Trophoblast cell (in vitro differentiated cells and primary cell): ENCODE measurements around the gene ASTN2.

Source experiments
- DNase-seq, 2 donors: peaks; one replicate each; pipeline ENCODE4 v3.0.0-alpha.2; 2016
- H2AFZ ChIP-seq: 2 replicates; pipeline ENCODE4 v1.6.1; 2013; ENCODE audit warnings: low read length, moderate library complexity, mild to moderate bottlenecking; ENCODE audit not compliant: insufficient read depth, poor library complexity
- H2AK5ac ChIP-seq: 2 replicates; pipeline ENCODE4 v1.6.1; 2013; ENCODE audit warnings: mild to moderate bottlenecking, low read length
- H2BK120ac ChIP-seq: 2 replicates; pipeline ENCODE4 v1.6.1; 2013; ENCODE audit warnings: low read length, mild to moderate bottlenecking, moderate library complexity; ENCODE audit not compliant: insufficient read depth, poor library complexity
- H2BK12ac ChIP-seq: 2 replicates; pipeline ENCODE4 v1.6.1; 2013; ENCODE audit warnings: mild to moderate bottlenecking, low read length, moderate library complexity
- H2BK5ac ChIP-seq: 2 replicates; pipeline ENCODE4 v1.6.1; 2013; ENCODE audit warnings: low read length, low read depth, moderate library complexity, mild to moderate bottlenecking; ENCODE audit not compliant: poor library complexity
- H3K14ac ChIP-seq: 2 replicates; pipeline ENCODE4 v1.6.1; 2013; ENCODE audit warnings: mild to moderate bottlenecking, low read length
- H3K18ac ChIP-seq: 2 replicates; pipeline ENCODE4 v1.6.1; 2013; ENCODE audit warnings: mild to moderate bottlenecking, low read length
- H3K23ac ChIP-seq: 2 replicates; pipeline ENCODE4 v1.6.1; 2013; ENCODE audit warnings: low read length
- H3K27ac ChIP-seq: 2 replicates; pipeline ENCODE4 v1.5.1; 2013; ENCODE audit warnings: low read depth, mild to moderate bottlenecking, inconsistent platforms, low read length, moderate library complexity
- H3K27me3 ChIP-seq: 2 replicates; pipeline ENCODE4 v1.6.1; 2013; ENCODE audit warnings: inconsistent platforms, mild to moderate bottlenecking, low read length, moderate library complexity; ENCODE audit not compliant: insufficient read depth
- H3K36me3 ChIP-seq, 2 experiments: 1 replicate in 1 of 2; 2 replicates in 1 of 2; pipeline ENCODE4 v1.6.1; 2013; ENCODE audit warnings: low read length in 2 of 2, mild to moderate bottlenecking in 2 of 2, moderate library complexity in 1 of 2; ENCODE audit not compliant: insufficient read depth in 2 of 2, control insufficient read depth in 1 of 2
- H3K4ac ChIP-seq: 2 replicates; pipeline ENCODE4 v1.6.1; 2013; ENCODE audit warnings: low read depth, mild to moderate bottlenecking, low read length, moderate library complexity
- H3K4me1 ChIP-seq, 2 experiments: 1 replicate in 1 of 2; 2 replicates in 1 of 2; pipeline ENCODE4 v1.6.1; 2013; ENCODE audit warnings: low read length in 2 of 2, mild to moderate bottlenecking in 2 of 2, moderate library complexity in 1 of 2; ENCODE audit not compliant: insufficient read depth in 2 of 2, control insufficient read depth in 1 of 2
- H3K4me2 ChIP-seq: 2 replicates; pipeline ENCODE4 v1.6.1; 2013; ENCODE audit warnings: inconsistent platforms, mild to moderate bottlenecking, low read length, moderate library complexity
- H3K4me3 ChIP-seq: 2 replicates; pipeline ENCODE4 v1.5.1; 2013; ENCODE audit warnings: mild to moderate bottlenecking, low read depth, low read length, inconsistent platforms
- H3K79me1 ChIP-seq: one replicate; pipeline ENCODE4 v1.6.1; 2013; ENCODE audit warnings: low read length
- H3K79me2 ChIP-seq: 2 replicates; pipeline ENCODE4 v1.6.1; 2013; ENCODE audit warnings: low read length, mild to moderate bottlenecking; ENCODE audit not compliant: control insufficient read depth, insufficient read depth, poor library complexity
- H3K9ac ChIP-seq: 2 replicates; pipeline ENCODE4 v1.6.1; 2013; ENCODE audit warnings: mild to moderate bottlenecking, low read length
- H3K9me3 ChIP-seq: 2 replicates; pipeline ENCODE4 v1.6.1; 2013; ENCODE audit warnings: low read depth, mild to moderate bottlenecking, control low read depth, inconsistent platforms, low read length; ENCODE audit not compliant: insufficient read depth
- H4K12ac ChIP-seq: 2 replicates; pipeline ENCODE4 v1.6.1; 2013; ENCODE audit warnings: low read depth, mild to moderate bottlenecking, low read length, moderate library complexity
- H4K8ac ChIP-seq: 2 replicates; pipeline ENCODE4 v1.6.1; 2013; ENCODE audit warnings: low read depth, mild to moderate bottlenecking, low read length, moderate library complexity
- H4K91ac ChIP-seq: one replicate; pipeline ENCODE4 v1.6.1; 2013; ENCODE audit warnings: low read depth, mild to moderate bottlenecking, low read length, moderate library complexity
- WGBS: extraction: QIAGEN DNeasy Blood & Tissue Kit; methylation state at CpG from one replicate; pipeline ENCODE4 v1.1.7; 2013; ENCODE audit warnings: missing lambda C conversion rate; ENCODE audit not compliant: insufficient read length, insufficient coverage; ENCODE audit errors: extremely low coverage; 5-methylcytosine and 5-hydroxymethylcytosine counted together

ASTN2 gene

DNA sequence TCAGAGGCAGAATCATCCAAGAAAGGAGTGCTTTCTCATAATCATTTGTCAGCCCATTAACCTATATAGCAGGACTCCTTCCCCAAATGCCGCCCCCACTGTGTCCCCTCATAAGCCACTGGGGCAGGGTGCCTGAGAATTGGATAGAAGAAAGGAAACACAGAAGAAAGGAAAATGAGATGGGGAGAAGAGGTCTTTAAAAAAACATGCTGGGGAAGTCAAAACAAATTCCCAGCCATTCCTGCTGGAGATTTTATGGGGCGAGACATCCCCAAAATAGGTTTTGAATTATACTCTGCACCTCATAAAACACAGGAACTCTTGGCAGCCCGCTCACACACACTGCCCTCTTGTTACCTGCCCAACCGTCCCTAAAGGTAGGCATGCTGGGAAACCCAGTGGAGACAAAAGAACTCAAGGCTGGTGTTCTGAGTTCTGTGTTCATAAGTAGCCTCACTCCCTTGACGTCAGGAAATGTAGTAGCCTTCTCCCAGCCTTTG, 19.7 kb downstream of the ASTN2 start:
- Histone ChIP-seq H3K14ac (no peak overlapping the region), H2AFZ (no peak overlapping the region), H3K27ac (no peak overlapping the region), H2BK5ac (no peak overlapping the region), H3K79me1 (peaks cover 2% of the 10 kb centered on the region), H3K23ac (no peak overlapping the region), H4K12ac (no peak overlapping the region), H3K4ac (no peak overlapping the region), H3K27me3 (no peaks in the 10 kb centered on the region), H2AK5ac (no peak overlapping the region), H4K8ac (no peak overlapping the region), H3K36me3 (no peaks in the 10 kb centered on the region), H2BK12ac (no peak overlapping the region), H3K4me2 (no peak overlapping the region), H3K4me1 (peaks cover 6 to 10% of the 10 kb centered on the region in 2 experiments), H4K91ac (no peak overlapping the region), H3K4me3 (no peak overlapping the region), H3K9me3 (no peaks in the 10 kb centered on the region), H3K18ac (no peak overlapping the region), H2BK120ac (no peak overlapping the region), H3K9ac (no peak overlapping the region), H3K79me2 (no peaks in the 10 kb centered on the region)
- DNase-seq = no peak
- no CpG with 5 or more reads among the region's 5 CpGs for WGBS

DNA sequence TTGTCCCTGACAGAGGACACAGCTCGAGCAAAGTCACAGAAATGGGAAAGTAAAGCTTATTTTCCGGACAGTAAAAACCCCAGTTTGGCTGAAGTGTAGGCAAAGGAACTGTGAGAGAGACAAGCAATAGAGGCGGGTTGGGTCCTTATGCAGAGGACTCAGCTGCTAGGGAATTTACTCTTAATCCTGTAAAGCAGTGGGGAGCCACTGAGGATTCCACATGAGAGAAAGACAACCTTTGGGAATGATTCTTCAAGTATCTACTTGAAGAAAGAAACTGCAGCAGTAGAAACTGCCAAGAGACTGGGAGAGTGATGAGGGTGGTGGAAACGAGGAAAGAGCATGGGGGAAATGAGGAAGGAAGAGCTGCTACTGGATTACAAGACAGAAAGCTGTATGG, 20.2 kb downstream of the ASTN2 start:
- Histone ChIP-seq H3K79me1 (peaks cover 2% of the 10 kb centered on the region), H3K9ac (no peak overlapping the region), H3K4me2 (no peak overlapping the region), H2BK5ac (no peak overlapping the region), H2AK5ac (no peak overlapping the region), H3K36me3 (no peaks in the 10 kb centered on the region), H4K91ac (no peak overlapping the region), H3K14ac (no peak overlapping the region), H3K27ac (no peak overlapping the region), H3K4me3 (no peak overlapping the region), H3K9me3 (no peaks in the 10 kb centered on the region), H2BK12ac (no peak overlapping the region), H3K27me3 (no peaks in the 10 kb centered on the region), H2BK120ac (no peak overlapping the region), H4K12ac (no peak overlapping the region), H3K23ac (no peak overlapping the region), H2AFZ (no peak overlapping the region), H3K79me2 (no peaks in the 10 kb centered on the region), H3K4ac (no peak overlapping the region), H3K18ac (no peak overlapping the region), H3K4me1 (peaks cover 6 to 9% of the 10 kb centered on the region in 2 experiments), H4K8ac (no peak overlapping the region)
- no peak for DNase-seq
- WGBS = no CpG with 5 or more reads among the region's 4 CpGs

DNA sequence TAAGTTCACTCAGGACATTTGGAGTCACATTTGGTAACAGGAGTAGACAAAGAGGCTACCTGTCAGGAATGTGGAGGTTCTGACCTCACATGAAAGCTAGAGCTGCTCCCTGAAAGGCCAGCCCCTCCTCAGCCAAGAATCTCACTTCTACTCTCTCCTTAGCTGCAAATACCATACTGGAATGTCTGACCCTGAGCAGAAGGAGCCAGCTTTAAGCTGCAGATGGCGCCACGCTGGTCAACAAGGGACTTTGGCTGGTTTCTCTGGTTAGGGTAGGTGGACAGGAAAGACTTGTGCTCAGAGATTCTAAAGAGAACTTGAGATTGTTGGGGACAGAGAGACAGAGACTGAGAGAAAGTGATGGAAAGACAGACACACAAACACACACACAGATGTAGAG, 21.9 kb downstream of the ASTN2 start:
- Histone ChIP-seq H3K14ac (no peak overlapping the region), H4K12ac (no peak overlapping the region), H2AK5ac (no peak overlapping the region), H3K79me2 (no peaks in the 10 kb centered on the region), H3K4ac (no peak overlapping the region), H2AFZ (no peak overlapping the region), H2BK5ac (no peak overlapping the region), H3K4me3 (no peak overlapping the region), H3K9ac (no peak overlapping the region), H4K8ac (no peak overlapping the region), H3K36me3 (no peaks in the 10 kb centered on the region), H3K18ac (no peak overlapping the region), H3K9me3 (no peaks in the 10 kb centered on the region), H4K91ac (no peak overlapping the region), H3K23ac (no peak overlapping the region), H3K4me2 (no peak overlapping the region), H3K79me1 (peaks cover 2% of the 10 kb centered on the region), H3K27ac (no peak overlapping the region), H2BK120ac (no peak overlapping the region), H2BK12ac (no peak overlapping the region), H3K4me1 (peaks cover 6 to 9% of the 10 kb centered on the region in 2 experiments), H3K27me3 (no peaks in the 10 kb centered on the region)
- DNase-seq = no peak
- no CpG with 5 or more reads among the region's 2 CpGs for WGBS

DNA sequence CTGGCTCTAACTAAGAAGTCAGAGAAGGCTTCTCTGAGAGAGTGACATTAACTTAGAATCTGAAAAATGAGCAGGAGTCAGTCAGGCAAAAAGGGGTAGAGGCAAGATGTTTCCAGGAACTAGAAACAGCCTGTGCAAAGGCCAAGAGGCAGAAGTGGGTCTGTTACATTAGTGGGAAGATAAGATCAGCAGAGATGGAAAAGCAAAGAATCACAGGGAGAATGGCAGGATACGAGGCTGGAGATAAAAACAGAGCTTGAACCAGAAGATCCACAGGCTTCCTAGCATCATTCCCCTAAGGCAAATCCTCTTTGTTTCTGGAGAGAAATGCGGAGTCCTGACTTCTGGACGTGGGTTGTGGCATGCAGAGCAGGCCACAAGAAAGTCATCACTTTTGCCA, 27.4 kb downstream of the ASTN2 start:
- WGBS = no CpG with 5 or more reads among the region's 3 CpGs
- Histone ChIP-seq H3K9ac (no peak overlapping the region), H3K27me3 (no peaks in the 10 kb centered on the region), H3K36me3 (no peaks in the 10 kb centered on the region), H3K79me1 (peaks cover 7% of the 10 kb centered on the region), H3K18ac (no peak overlapping the region), H2BK120ac (no peak overlapping the region), H2BK12ac (no peak overlapping the region), H3K9me3 (no peaks in the 10 kb centered on the region), H2BK5ac (no peak overlapping the region), H3K4me3 (no peak overlapping the region), H3K27ac (no peak overlapping the region), H2AFZ (no peak overlapping the region), H4K12ac (no peak overlapping the region), H4K91ac (no peak overlapping the region), H2AK5ac (no peak overlapping the region), H3K4ac (no peak overlapping the region), H3K79me2 (no peaks in the 10 kb centered on the region), H3K4me2 (no peak overlapping the region), H4K8ac (no peak overlapping the region), H3K4me1 (peaks cover 10 to 16% of the 10 kb centered on the region in 2 experiments), H3K23ac (no peak overlapping the region), H3K14ac (no peak overlapping the region)
- DNase-seq = no peak
